Mesodermal cell (in vitro differentiated cells): Measurements from ENCODE around the gene TTC5.

Experiments used
- H3K27ac ChIP-seq: 2 replicates; pipeline ENCODE4 v1.7.0; 2013; ENCODE audit warnings: mild to moderate bottlenecking, low read depth, low read length, moderate library complexity; ENCODE audit not compliant: severe bottlenecking
- H3K36me3 ChIP-seq: 2 replicates; pipeline ENCODE4 v1.7.1; 2013; ENCODE audit warnings: mild to moderate bottlenecking, low read length, moderate library complexity; ENCODE audit not compliant: control insufficient read depth, insufficient read depth
- H3K4me1 ChIP-seq: one replicate; pipeline ENCODE4 v1.7.1; 2013; ENCODE audit warnings: mild to moderate bottlenecking, low read length; ENCODE audit not compliant: insufficient read depth, control insufficient read depth, poor library complexity, severe bottlenecking
- H3K4me3 ChIP-seq: 2 replicates; pipeline ENCODE4 v1.7.0; 2013; ENCODE audit warnings: low read length, control low read depth, mild to moderate bottlenecking; ENCODE audit not compliant: insufficient read depth, poor library complexity, severe bottlenecking; ENCODE audit errors: extremely low read depth
- H3K9me3 ChIP-seq: 2 replicates; pipeline ENCODE4 v1.7.1; 2013; ENCODE audit warnings: mild to moderate bottlenecking, low read length, moderate library complexity; ENCODE audit not compliant: control insufficient read depth
- WGBS, 2 experiments: methylation state at CpG; one replicate each; pipeline ENCODE4 v1.1.5; 2013; ENCODE audit warnings: missing lambda C conversion rate in 2 of 2; ENCODE audit not compliant: insufficient coverage in 2 of 2; 5-methylcytosine and 5-hydroxymethylcytosine counted together

Gene TTC5

GRCh38 chr14:20334017-20334416, 28.3 kb upstream of the TTC5 start:
- 73 to 83% methylated on average over 3 of the region's 7 CpGs for WGBS, 2 experiments
- H3K9me3 ChIP-seq: no peaks in the 10 kb centered on the region
- H3K27ac ChIP-seq: no peak overlapping the region
- no peak overlapping the region for H3K4me3 ChIP-seq
- H3K36me3 ChIP-seq: peaks cover 14% of the 10 kb centered on the region
- H3K4me1 ChIP-seq: peaks cover 5% of the 10 kb centered on the region

- H3K36me3 ChIP-seq: peaks cover 20% of the 10 kb centered on the region
- peak overlapping the region; percentile 80 for H3K4me3 ChIP-seq
- no peaks in the 10 kb centered on the region for H3K9me3 ChIP-seq
- WGBS, 2 experiments: 0% methylated on average over 2 of the region's 3 CpGs; no CpG with 5 or more reads in 1 of the 2 experiments
- H3K27ac ChIP-seq: peak overlapping the region; percentile 88
- H3K4me1 ChIP-seq: peaks cover 5% of the 10 kb centered on the region
These were observed 27.7 kb upstream of the TTC5 start for GRCh38 chr14:20333494-20333841.

GRCh38 chr14:20332788-20333493, 27.2 kb upstream of the TTC5 start, which contains the start of gene CCNB1IP1:
Gene CCNB1IP1, minus strand, starts transcription at chr14:20333279. Its CDS starts 16,756 bp downstream, at chr14:20316523.
- no peaks in the 10 kb centered on the region for H3K9me3 ChIP-seq
- WGBS, 2 experiments: 0% methylated on average over 5 to 12 of the region's 19 CpGs
- H3K36me3 ChIP-seq: peaks cover 22% of the 10 kb centered on the region
- H3K4me3 ChIP-seq: peak within 1 kb of the TSS; percentile 80
- H3K4me1 ChIP-seq: peaks cover 5% of the 10 kb centered on the region
- peak within 1 kb of the TSS; percentile 88 for H3K27ac ChIP-seq

- Histone ChIP-seq H3K4me3 (peak overlapping the region; percentile 80), H3K36me3 (peaks cover 26% of the 10 kb centered on the region), H3K4me1 (peaks cover 7% of the 10 kb centered on the region), H3K9me3 (no peaks in the 10 kb centered on the region), H3K27ac (peak overlapping the region; percentile 88)
- WGBS, 2 experiments: 0% methylated on average over 3 to 4 of the region's 4 CpGs
These were observed 26.7 kb upstream of the TTC5 start for GRCh38 chr14:20332431-20332787.

- WGBS, 2 experiments: no CpG with 5 or more reads among the region's 2 CpGs
- peak overlapping the region; percentile 80 for H3K4me3 ChIP-seq
- H3K27ac ChIP-seq: no peak overlapping the region
- H3K9me3 ChIP-seq: no peaks in the 10 kb centered on the region
- peaks cover 37% of the 10 kb centered on the region for H3K36me3 ChIP-seq
- H3K4me1 ChIP-seq: peaks cover 7% of the 10 kb centered on the region
These were observed 25.4 kb upstream of the TTC5 start for GRCh38 chr14:20331053-20331613.

- no peaks in the 10 kb centered on the region for H3K9me3 ChIP-seq
- no peak overlapping the region for H3K27ac ChIP-seq
- H3K4me1 ChIP-seq: peaks cover 7% of the 10 kb centered on the region
- WGBS, 2 experiments: no CpG with 5 or more reads among the region's 2 CpGs
- H3K4me3 ChIP-seq: no peak overlapping the region
- peaks cover 51% of the 10 kb centered on the region for H3K36me3 ChIP-seq
These were observed 23.6 kb upstream of the TTC5 start for GRCh38 chr14:20329355-20329754.

- Histone ChIP-seq H3K4me3 (no peak overlapping the region), H3K27ac (no peak overlapping the region), H3K4me1 (peaks cover 7% of the 10 kb centered on the region), H3K36me3 (peaks cover 57% of the 10 kb centered on the region), H3K9me3 (no peaks in the 10 kb centered on the region)
- whole genome bisulfite sequencing, 2 experiments: 60 to 83% methylated on average over 1 of the region's 2 CpGs
These were observed 23.0 kb upstream of the TTC5 start for GRCh38 chr14:20328705-20329104.

- peaks cover 70% of the 10 kb centered on the region for H3K36me3 ChIP-seq
- H3K9me3 ChIP-seq: no peaks in the 10 kb centered on the region
- H3K27ac ChIP-seq: no peak overlapping the region
- H3K4me3 ChIP-seq: no peak overlapping the region
- H3K4me1 ChIP-seq: peaks cover 7% of the 10 kb centered on the region
- 100% methylated on average over 4 of the region's 8 CpGs; no CpG with 5 or more reads in 1 of the 2 experiments for WGBS, 2 experiments
These were observed 21.5 kb upstream of the TTC5 start for GRCh38 chr14:20327005-20327869.

- no peaks in the 10 kb centered on the region for H3K9me3 ChIP-seq
- peaks cover 96% of the 10 kb centered on the region for H3K36me3 ChIP-seq
- no peaks in the 10 kb centered on the region for H3K4me1 ChIP-seq
- 95 to 96% methylated on average over 15 of the region's 16 CpGs for WGBS, 2 experiments
- H3K4me3 ChIP-seq: no peak overlapping the region
- no peak overlapping the region for H3K27ac ChIP-seq
These were observed 12.0 kb upstream of the TTC5 start for GRCh38 chr14:20317720-20318119.

- Histone ChIP-seq H3K27ac (no peak overlapping the region), H3K9me3 (no peaks in the 10 kb centered on the region), H3K4me3 (no peak overlapping the region), H3K36me3 (peaks cover 76% of the 10 kb centered on the region), H3K4me1 (no peaks in the 10 kb centered on the region)
- WGBS, 2 experiments: 57% methylated on average over 1 of the region's 2 CpGs; no CpG with 5 or more reads in 1 of the 2 experiments
These were observed 8.3 kb upstream of the TTC5 start for GRCh38 chr14:20314026-20314425.
